HPDE6-E6E7 (cell line): Measurements from ENCODE around the gene INVS.
"Not testable (repeated sequence)": the region's sequence is repeated elsewhere in the genome, so short reads cannot be mapped to it uniquely, and the experiment has no call there.

Experiments
- DNase-seq: peaks from one replicate; pipeline ENCODE4 v3.0.0; 2011; ENCODE audit warnings: missing footprints; ENCODE audit errors: extremely low spot score

Gene INVS

GRCh38 chr9:100120286-100120685 is 21.2 kb downstream of the INVS start:
- DNase-seq = no peak

GRCh38 chr9:100125236-100125635 is 26.2 kb downstream of the INVS start:
- no peak for DNase-seq

- no peak for DNase-seq
Measured at GRCh38 chr9:100125910-100126309, 26.9 kb downstream of the INVS start.

GRCh38 chr9:100126423-100126822 is 27.4 kb downstream of the INVS start:
- no peak for DNase-seq

GRCh38 chr9:100129772-100130171 is 30.7 kb downstream of the INVS start:
- DNase-seq = no peak

- no peak for DNase-seq
Measured at GRCh38 chr9:100131216-100131615, 32.2 kb downstream of the INVS start.

- DNase-seq = no peak
Measured at GRCh38 chr9:100131875-100132430, 32.9 kb downstream of the INVS start.

GRCh38 chr9:100134731-100135130 is 35.7 kb downstream of the INVS start:
- DNase-seq = no peak

- not testable (repeated sequence) for DNase-seq
Measured at GRCh38 chr9:100136799-100137198, 37.8 kb downstream of the INVS start.

- DNase-seq = not testable (repeated sequence)
Measured at GRCh38 chr9:100140303-100140702, 41.3 kb downstream of the INVS start.

- not testable (repeated sequence) for DNase-seq
Measured at GRCh38 chr9:100141862-100142261, 42.8 kb downstream of the INVS start.

GRCh38 chr9:100145167-100145934 is 46.3 kb downstream of the INVS start:
- not testable (repeated sequence) for DNase-seq

GRCh38 chr9:100145976-100146375 is 46.9 kb downstream of the INVS start:
- DNase-seq = not testable (repeated sequence)

- no peak for DNase-seq
Measured at GRCh38 chr9:100150214-100150613, 51.2 kb downstream of the INVS start.

GRCh38 chr9:100160021-100160420 is 61.0 kb downstream of the INVS start:
- no peak for DNase-seq

- DNase-seq = no peak
Measured at GRCh38 chr9:100167176-100167575, 68.1 kb downstream of the INVS start.

- no peak for DNase-seq
Measured at GRCh38 chr9:100167915-100168654, 69.0 kb downstream of the INVS start.

- no peak for DNase-seq
Measured at GRCh38 chr9:100170085-100170484, 71.0 kb downstream of the INVS start.

- no peak for DNase-seq
Measured at GRCh38 chr9:100170556-100170955, 71.5 kb downstream of the INVS start.

GRCh38 chr9:100186356-100186755 is 87.3 kb downstream of the INVS start:
- no peak for DNase-seq

GRCh38 chr9:100190339-100190738 is 91.3 kb downstream of the INVS start:
- no peak for DNase-seq

- no peak for DNase-seq
Measured at GRCh38 chr9:100191264-100191663, 92.2 kb downstream of the INVS start.

GRCh38 chr9:100193078-100193477 is 94.0 kb downstream of the INVS start:
- no peak for DNase-seq
